ENCODE measurements around the gene TMEM131.

DNA sequence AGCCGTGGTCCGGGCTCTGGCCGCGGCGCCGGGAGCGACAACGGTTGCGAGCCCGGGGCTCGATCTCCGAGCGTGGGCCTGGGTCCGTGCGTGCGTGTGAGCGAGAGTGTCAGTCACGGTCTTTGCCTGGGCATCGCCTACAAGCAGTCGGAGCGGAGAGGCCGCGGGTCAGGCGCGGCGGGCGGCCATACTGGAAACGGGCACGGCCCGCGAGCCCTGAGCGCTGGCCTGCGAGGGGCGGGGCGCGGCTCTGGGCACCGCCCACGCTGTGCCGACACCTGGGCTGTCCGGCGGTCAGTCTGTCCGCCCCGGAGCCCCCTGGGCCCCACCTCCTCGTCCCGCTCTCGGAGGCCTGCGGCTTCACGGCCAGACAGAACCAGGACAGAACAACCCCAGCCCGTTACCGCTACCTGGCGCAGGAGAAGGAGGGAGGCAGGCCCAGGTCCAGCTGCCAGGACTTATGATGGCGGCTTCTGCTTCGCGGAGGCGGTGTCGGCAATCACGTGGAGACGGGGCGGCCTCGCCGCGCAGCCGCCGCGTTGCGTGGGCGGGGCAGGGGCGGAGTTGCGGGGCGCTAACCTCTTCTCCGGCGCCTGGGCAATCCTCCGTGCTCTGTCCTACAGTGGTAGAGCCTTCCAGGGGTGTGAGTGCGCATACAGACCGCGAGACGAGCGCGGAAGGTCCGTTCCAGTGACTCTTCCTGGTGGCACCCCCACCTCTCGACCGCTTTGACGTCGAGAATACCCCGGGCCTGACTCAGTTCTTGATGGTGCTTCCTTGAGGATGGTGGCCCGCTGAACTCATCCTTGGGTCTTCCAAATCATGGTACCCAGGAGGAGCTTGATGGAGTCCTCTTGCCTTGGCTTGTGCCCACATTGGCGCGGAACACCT, at the start of gene TMEM131:
- TF ChIP-seq, protein P1, sequence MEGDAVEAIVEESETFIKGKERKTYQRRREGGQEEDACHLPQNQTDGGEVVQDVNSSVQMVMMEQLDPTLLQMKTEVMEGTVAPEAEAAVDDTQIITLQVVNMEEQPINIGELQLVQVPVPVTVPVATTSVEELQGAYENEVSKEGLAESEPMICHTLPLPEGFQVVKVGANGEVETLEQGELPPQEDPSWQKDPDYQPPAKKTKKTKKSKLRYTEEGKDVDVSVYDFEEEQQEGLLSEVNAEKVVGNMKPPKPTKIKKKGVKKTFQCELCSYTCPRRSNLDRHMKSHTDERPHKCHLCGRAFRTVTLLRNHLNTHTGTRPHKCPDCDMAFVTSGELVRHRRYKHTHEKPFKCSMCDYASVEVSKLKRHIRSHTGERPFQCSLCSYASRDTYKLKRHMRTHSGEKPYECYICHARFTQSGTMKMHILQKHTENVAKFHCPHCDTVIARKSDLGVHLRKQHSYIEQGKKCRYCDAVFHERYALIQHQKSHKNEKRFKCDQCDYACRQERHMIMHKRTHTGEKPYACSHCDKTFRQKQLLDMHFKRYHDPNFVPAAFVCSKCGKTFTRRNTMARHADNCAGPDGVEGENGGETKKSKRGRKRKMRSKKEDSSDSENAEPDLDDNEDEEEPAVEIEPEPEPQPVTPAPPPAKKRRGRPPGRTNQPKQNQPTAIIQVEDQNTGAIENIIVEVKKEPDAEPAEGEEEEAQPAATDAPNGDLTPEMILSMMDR (IDR thresholded peaks at IDR 0.05) = no peak
- TF ChIP-seq POLR2A (IDR thresholded peaks at IDR 0.05) = peak; percentile 50

Data from testis (tissue), 2 donors.